ENCODE data around the gene GAL3ST1. TPM values are rescaled to one million over a fixed set of nuclear protein-coding genes. Genes with fewer than 3 reads are reported as not detected.

GAL3ST1 gene
- total RNA-seq, 1 experiment from 2014 or later: 2.1 TPM

DNA sequence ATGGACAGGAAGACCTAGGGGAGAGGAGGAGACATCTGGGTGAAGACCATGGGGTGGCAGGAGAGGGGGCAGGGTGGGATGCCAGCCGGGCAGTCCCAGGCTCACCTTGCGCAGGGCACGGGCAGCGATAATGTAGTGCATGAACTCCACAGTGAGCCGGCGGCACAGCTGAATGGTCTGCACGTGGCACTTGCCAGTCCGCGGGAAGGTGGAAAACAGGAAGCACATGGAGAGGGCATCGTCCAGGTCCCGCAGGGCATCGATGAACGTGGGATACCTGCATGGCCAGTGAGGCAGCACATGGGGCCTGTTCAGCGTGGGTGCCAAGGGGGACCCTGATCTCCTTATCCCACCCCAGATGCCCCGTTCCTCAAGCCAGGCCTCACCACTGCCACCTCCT, 10.0 kb upstream of the GAL3ST1 start:
- RAD21 ChIA-PET (ENCODE audit: low non-redundant PET in 1 of 2, low total read pairs in 2 of 2, uncharacterized antibody in 2 of 2, unreplicated experiment in 2 of 2): no interaction called here
- H3K4me2 ChIP-seq (ENCODE audit: low read length): no peak overlapping the region
- peaks cover 65% of the 10 kb centered on the region for H3K79me2 ChIP-seq (ENCODE audit: insufficient read depth, low read length)
- intact Hi-C loops (cut with micrococcal nuclease): no loop called here
- H3K9ac ChIP-seq (ENCODE audit: low read length): no peak overlapping the region
- no peak overlapping the region for H3K27ac ChIP-seq (ENCODE audit: low read depth, low read length)
- H3K4me3 ChIP-seq (replicated peaks in 1 of 2; ENCODE audit: low read depth in 1 of 2, low read length in 2 of 2): no peak overlapping the region
- H3K9me3 ChIP-seq (ENCODE audit: control insufficient read depth in 1 of 2, insufficient read depth in 1 of 2, low read depth in 1 of 2, low read length in 2 of 2): no peaks in the 10 kb centered on the region
- no peaks in the 10 kb centered on the region for H4K20me1 ChIP-seq (ENCODE audit: insufficient read depth)
- no peak for DNase-seq (ENCODE audit: low read depth, low spot score)
- TF ChIP-seq SIN3A (IDR thresholded peaks at IDR 0.05; ENCODE audit: low read depth): no peak
- TF ChIP-seq, protein P1, sequence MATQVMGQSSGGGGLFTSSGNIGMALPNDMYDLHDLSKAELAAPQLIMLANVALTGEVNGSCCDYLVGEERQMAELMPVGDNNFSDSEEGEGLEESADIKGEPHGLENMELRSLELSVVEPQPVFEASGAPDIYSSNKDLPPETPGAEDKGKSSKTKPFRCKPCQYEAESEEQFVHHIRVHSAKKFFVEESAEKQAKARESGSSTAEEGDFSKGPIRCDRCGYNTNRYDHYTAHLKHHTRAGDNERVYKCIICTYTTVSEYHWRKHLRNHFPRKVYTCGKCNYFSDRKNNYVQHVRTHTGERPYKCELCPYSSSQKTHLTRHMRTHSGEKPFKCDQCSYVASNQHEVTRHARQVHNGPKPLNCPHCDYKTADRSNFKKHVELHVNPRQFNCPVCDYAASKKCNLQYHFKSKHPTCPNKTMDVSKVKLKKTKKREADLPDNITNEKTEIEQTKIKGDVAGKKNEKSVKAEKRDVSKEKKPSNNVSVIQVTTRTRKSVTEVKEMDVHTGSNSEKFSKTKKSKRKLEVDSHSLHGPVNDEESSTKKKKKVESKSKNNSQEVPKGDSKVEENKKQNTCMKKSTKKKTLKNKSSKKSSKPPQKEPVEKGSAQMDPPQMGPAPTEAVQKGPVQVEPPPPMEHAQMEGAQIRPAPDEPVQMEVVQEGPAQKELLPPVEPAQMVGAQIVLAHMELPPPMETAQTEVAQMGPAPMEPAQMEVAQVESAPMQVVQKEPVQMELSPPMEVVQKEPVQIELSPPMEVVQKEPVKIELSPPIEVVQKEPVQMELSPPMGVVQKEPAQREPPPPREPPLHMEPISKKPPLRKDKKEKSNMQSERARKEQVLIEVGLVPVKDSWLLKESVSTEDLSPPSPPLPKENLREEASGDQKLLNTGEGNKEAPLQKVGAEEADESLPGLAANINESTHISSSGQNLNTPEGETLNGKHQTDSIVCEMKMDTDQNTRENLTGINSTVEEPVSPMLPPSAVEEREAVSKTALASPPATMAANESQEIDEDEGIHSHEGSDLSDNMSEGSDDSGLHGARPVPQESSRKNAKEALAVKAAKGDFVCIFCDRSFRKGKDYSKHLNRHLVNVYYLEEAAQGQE (IDR thresholded peaks at IDR 0.05; ENCODE audit: low read depth): no peak
- TF ChIP-seq EZH2 (IDR thresholded peaks at IDR 0.05): no peak
- TF ChIP-seq POLR2AphosphoS5 (IDR thresholded peaks at IDR 0.05; ENCODE audit: low read depth, low read length): no peak
- TF ChIP-seq YY1 (IDR thresholded peaks at IDR 0.05; ENCODE audit: extremely low read depth, insufficient replicate concordance, low read depth, low read length): no peak
- TF ChIP-seq ZNF274 (IDR thresholded peaks at IDR 0.05; ENCODE audit: low read depth, low read length): no peak
- TF ChIP-seq EGR1 (IDR thresholded peaks at IDR 0.05; ENCODE audit: low read depth): no peak
- TF ChIP-seq SP1 (IDR thresholded peaks at IDR 0.05; ENCODE audit: low read depth): no peak
- no peak for TF ChIP-seq CBX3 (IDR thresholded peaks at IDR 0.05; ENCODE audit: low read depth)
- TF ChIP-seq, protein P2, sequence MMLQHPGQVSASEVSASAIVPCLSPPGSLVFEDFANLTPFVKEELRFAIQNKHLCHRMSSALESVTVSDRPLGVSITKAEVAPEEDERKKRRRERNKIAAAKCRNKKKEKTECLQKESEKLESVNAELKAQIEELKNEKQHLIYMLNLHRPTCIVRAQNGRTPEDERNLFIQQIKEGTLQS (IDR thresholded peaks at IDR 0.05): no peak
- TF ChIP-seq FOSL1 (IDR thresholded peaks at IDR 0.05; ENCODE audit: low read depth): no peak
- TF ChIP-seq SRF (IDR thresholded peaks at IDR 0.05; ENCODE audit: low read depth): no peak
- TF ChIP-seq RAD21 (IDR thresholded peaks at IDR 0.05; ENCODE audit: low read depth): no peak
- TF ChIP-seq, protein P3, sequence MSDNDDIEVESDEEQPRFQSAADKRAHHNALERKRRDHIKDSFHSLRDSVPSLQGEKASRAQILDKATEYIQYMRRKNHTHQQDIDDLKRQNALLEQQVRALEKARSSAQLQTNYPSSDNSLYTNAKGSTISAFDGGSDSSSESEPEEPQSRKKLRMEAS (IDR thresholded peaks at IDR 0.05): no peak
- TF ChIP-seq TCF7L2 (IDR thresholded peaks at IDR 0.05; ENCODE audit: borderline replicate concordance, extremely low read depth, insufficient read depth, insufficient read length): no peak
- no peak for TF ChIP-seq JUND (IDR thresholded peaks at IDR 0.05)
- TF ChIP-seq EZH2phosphoT487 (IDR thresholded peaks at IDR 0.05; ENCODE audit: borderline replicate concordance): no peak
- no peak for TF ChIP-seq POLR2A (IDR thresholded peaks at IDR 0.05; ENCODE audit: borderline replicate concordance, extremely low read depth, insufficient read depth, insufficient read length)
- no peak overlapping the region for H2AFZ ChIP-seq (ENCODE audit: low read depth, low read length, poor library complexity, severe bottlenecking)
- no peak for ATAC-seq
- CTCF ChIA-PET: no interaction called here
- POLR2A ChIA-PET: no interaction called here
- H3K4me1 ChIP-seq (ENCODE audit: control insufficient read depth in 1 of 2, insufficient read depth in 2 of 2, low read length in 2 of 2): no peaks in the 10 kb centered on the region
- H3K27me3 ChIP-seq (ENCODE audit: insufficient read depth, low read length): no peaks in the 10 kb centered on the region
- H3K36me3 ChIP-seq (ENCODE audit: control insufficient read depth in 1 of 2, insufficient read depth in 2 of 2, low read length in 2 of 2): peaks cover 65 to 96% of the 10 kb centered on the region in 2 experiments
- no TSS peak for BruUV-seq (replicated peaks)
- no peaks in the 10 kb centered on the region for H3K9me2 ChIP-seq (ENCODE audit: insufficient read depth)
